HEK293 (cell line): ENCODE data around the gene ETNK2.

Source experiments
- CTCF ChIA-PET: fragments of 350-600 bp; formaldehyde crosslinking; extraction: SDS; loops from one replicate; lab custom pipeline; 2021; ENCODE audit warnings: antibody characterized with exemption; lab: Yijun Ruan, JAX
- POLR2A ChIA-PET: fragments of 300-600 bp; formaldehyde crosslinking; extraction: SDS; loops from one replicate; lab custom pipeline; 2020; ENCODE audit warnings: antibody characterized with exemption, inconsistent platforms; lab: Yijun Ruan, JAX
- H3K27ac ChIP-seq: fragments of 200-500 bp; sonication (Bioruptor generic); 2 replicates; pipeline ENCODE4 v1.5.1; 2014; ENCODE audit warnings: low read depth, low read length, control low read depth, inconsistent platforms; ENCODE audit errors: extremely low read depth
- H3K36me3 ChIP-seq, 2 experiments: fragments of 200-500 bp in 1 of 2; sonication (Bioruptor generic) in 1 of 2; 1 replicate in 1 of 2; 2 replicates in 1 of 2; pipeline ENCODE4 v1.5.1; 2014 to 2017; ENCODE audit warnings: inconsistent platforms in 2 of 2, low read length in 2 of 2; ENCODE audit not compliant: control insufficient read depth in 2 of 2, insufficient read depth in 1 of 2
- H3K4me1 ChIP-seq: fragments of 200-500 bp; sonication (Bioruptor generic); 2 replicates; pipeline ENCODE4 v1.5.1; 2014; ENCODE audit warnings: mild to moderate bottlenecking, low read length, inconsistent platforms; ENCODE audit not compliant: control insufficient read depth, insufficient read depth
- H3K4me3 ChIP-seq: 2 replicates; pipeline ENCODE4 v1.5.1; 2011; ENCODE audit warnings: low read depth, mild to moderate bottlenecking, control low read depth, low read length, moderate library complexity
- H3K9me3 ChIP-seq: fragments of 200-500 bp; sonication (Bioruptor generic); 2 replicates; pipeline ENCODE4 v1.5.1; 2014; ENCODE audit warnings: low read depth, low read length, inconsistent platforms; ENCODE audit not compliant: control insufficient read depth, insufficient read depth
- CTCF ChIP-seq: fragments of 450-650 bp; formaldehyde crosslinking; IDR thresholded peaks from 2 replicates; pipeline ENCODE4 v1.5.1; 2016; ENCODE audit warnings: missing biosample characterization, missing genetic modification characterization
- HOXA7 ChIP-seq: sonication (generic); formaldehyde crosslinking; IDR thresholded peaks from 2 replicates; pipeline ENCODE4 v1.8.1; 2022; ENCODE audit warnings: missing genetic modification reagents, borderline replicate concordance
- HOXD13 ChIP-seq: sonication (generic); formaldehyde crosslinking; IDR thresholded peaks from 2 replicates; pipeline ENCODE4 v1.8.0; 2022; ENCODE audit warnings: missing genetic modification reagents, borderline replicate concordance
- KLF1 ChIP-seq: fragments of 450-650 bp; formaldehyde crosslinking; IDR thresholded peaks from 2 replicates; pipeline ENCODE4 v1.5.1; 2016; ENCODE audit warnings: missing biosample characterization, missing genetic modification characterization
- PRDM10 ChIP-seq: fragments of 450-650 bp; formaldehyde crosslinking; IDR thresholded peaks from 2 replicates; pipeline ENCODE4 v1.5.1; 2016; ENCODE audit warnings: missing biosample characterization, missing genetic modification characterization
- RBAK ChIP-seq: fragments of 450-650 bp; formaldehyde crosslinking; IDR thresholded peaks from 2 replicates; pipeline ENCODE4 v1.5.1; 2016; ENCODE audit warnings: missing biosample characterization, missing genetic modification characterization
- SCRT1 ChIP-seq: fragments of 450-650 bp; formaldehyde crosslinking; IDR thresholded peaks from 2 replicates; pipeline ENCODE4 v1.5.1; 2016; ENCODE audit warnings: missing biosample characterization, missing genetic modification characterization, borderline replicate concordance
- ZNF114 ChIP-seq: fragments of 450-650 bp; formaldehyde crosslinking; IDR thresholded peaks from 2 replicates; pipeline ENCODE4 v1.5.0; 2017; ENCODE audit warnings: missing biosample characterization, missing genetic modification characterization
- ZNF133 ChIP-seq: fragments of 450-650 bp; formaldehyde crosslinking; IDR thresholded peaks from 2 replicates; pipeline ENCODE4 v1.5.1; 2016; ENCODE audit warnings: missing biosample characterization, missing genetic modification characterization
- ZNF155 ChIP-seq: fragments of 450-650 bp; formaldehyde crosslinking; IDR thresholded peaks from 2 replicates; pipeline ENCODE4 v1.5.1; 2016; ENCODE audit warnings: missing biosample characterization, missing genetic modification characterization
- ZNF175 ChIP-seq: fragments of 450-650 bp; formaldehyde crosslinking; IDR thresholded peaks from 2 replicates; pipeline ENCODE4 v1.5.1; 2016; ENCODE audit warnings: missing biosample characterization, missing genetic modification characterization
- ZNF19 ChIP-seq: fragments of 450-650 bp; formaldehyde crosslinking; IDR thresholded peaks from 2 replicates; pipeline ENCODE4; 2016; ENCODE audit warnings: missing biosample characterization, missing genetic modification characterization, low read depth
- ZNF302 ChIP-seq: fragments of 450-650 bp; formaldehyde crosslinking; IDR thresholded peaks from 2 replicates; pipeline ENCODE4 v1.5.1; 2016; ENCODE audit warnings: missing biosample characterization, missing genetic modification characterization, low read depth
- ZNF394 ChIP-seq: fragments of 450-650 bp; formaldehyde crosslinking; IDR thresholded peaks from 2 replicates; pipeline ENCODE4 v1.5.1; 2016; ENCODE audit warnings: missing biosample characterization, missing genetic modification characterization, mild to moderate bottlenecking, moderate library complexity, borderline replicate concordance
- ZNF48 ChIP-seq: fragments of 450-650 bp; formaldehyde crosslinking; IDR thresholded peaks from 2 replicates; pipeline ENCODE4 v1.5.1; 2016; ENCODE audit warnings: missing biosample characterization, missing genetic modification characterization
- ZNF548 ChIP-seq: fragments of 450-650 bp; formaldehyde crosslinking; IDR thresholded peaks from 2 replicates; pipeline ENCODE4 v1.5.1; 2016; ENCODE audit warnings: missing biosample characterization, missing genetic modification characterization
- ZNF560 ChIP-seq: fragments of 450-650 bp; formaldehyde crosslinking; IDR thresholded peaks from 2 replicates; pipeline ENCODE4 v1.5.1; 2017; ENCODE audit warnings: missing biosample characterization, missing genetic modification characterization, borderline replicate concordance
- ZNF660 ChIP-seq: fragments of 450-650 bp; IDR thresholded peaks from 2 replicates; pipeline ENCODE4 v1.5.1; 2018; ENCODE audit warnings: missing biosample characterization, mild to moderate bottlenecking, missing genetic modification characterization
- ZNF670 ChIP-seq: fragments of 450-650 bp; formaldehyde crosslinking; IDR thresholded peaks from 2 replicates; pipeline ENCODE4 v1.5.1; 2016; ENCODE audit warnings: missing biosample characterization, missing genetic modification characterization, low read depth
- ZNF747 ChIP-seq: fragments of 450-650 bp; formaldehyde crosslinking; IDR thresholded peaks from 2 replicates; pipeline ENCODE4 v1.5.1; 2016; ENCODE audit warnings: missing biosample characterization, missing genetic modification characterization
- TF ChIP-seq, protein P1 (sequence below): sonication (generic); formaldehyde crosslinking; IDR thresholded peaks from 2 replicates; pipeline ENCODE4 v1.8.1; 2022; ENCODE audit warnings: mild to moderate bottlenecking, moderate library complexity, missing genetic modification reagents
- TF ChIP-seq, protein P2 (sequence below): fragments of 450-650 bp; formaldehyde crosslinking; IDR thresholded peaks from 2 replicates; pipeline ENCODE4 v1.5.1; 2016; ENCODE audit warnings: missing biosample characterization, missing genetic modification characterization, borderline replicate concordance
- TF ChIP-seq, protein P3 (sequence below): fragments of 450-650 bp; formaldehyde crosslinking; IDR thresholded peaks from 2 replicates; pipeline ENCODE4 v1.5.1; 2016; ENCODE audit warnings: missing biosample characterization, missing genetic modification characterization

Gene ETNK2

GRCh38 chr1:204198348-204199340 is 46.8 kb upstream of the ETNK2 start:
- no peaks in the 10 kb centered on the region for H3K4me1 ChIP-seq
- H3K9me3 ChIP-seq = no peaks in the 10 kb centered on the region
- no peak overlapping the region for H3K27ac ChIP-seq
- no peaks in the 10 kb centered on the region for H3K36me3 ChIP-seq
- ChIA-PET POLR2A (no interaction called here), CTCF (interaction anchor here (0.7 to 3.2 kb wide), 10 partner anchors 8 to 339 kb away, joined by 3 to 20 read pairs (median 3); no protein-coding TSS in a partner anchor)
- no peak overlapping the region for H3K4me3 ChIP-seq
- no peak for TF ChIP-seq PRDM10 (tag by site-specific recombination)
- TF ChIP-seq, protein P1, sequence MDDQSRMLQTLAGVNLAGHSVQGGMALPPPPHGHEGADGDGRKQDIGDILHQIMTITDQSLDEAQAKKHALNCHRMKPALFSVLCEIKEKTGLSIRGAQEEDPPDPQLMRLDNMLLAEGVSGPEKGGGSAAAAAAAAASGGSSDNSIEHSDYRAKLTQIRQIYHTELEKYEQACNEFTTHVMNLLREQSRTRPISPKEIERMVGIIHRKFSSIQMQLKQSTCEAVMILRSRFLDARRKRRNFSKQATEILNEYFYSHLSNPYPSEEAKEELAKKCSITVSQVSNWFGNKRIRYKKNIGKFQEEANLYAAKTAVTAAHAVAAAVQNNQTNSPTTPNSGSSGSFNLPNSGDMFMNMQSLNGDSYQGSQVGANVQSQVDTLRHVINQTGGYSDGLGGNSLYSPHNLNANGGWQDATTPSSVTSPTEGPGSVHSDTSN (CRISPR knock-in tag) = no peak
- TF ChIP-seq ZNF114 (tag by site-specific recombination) = no peak
- TF ChIP-seq HOXD13 (CRISPR knock-in tag) = no peak
- no peak for TF ChIP-seq ZNF560 (tag by site-specific recombination)
- TF ChIP-seq ZNF660 = no peak
- TF ChIP-seq ZNF19 (tag by site-specific recombination) = no peak
- no peak for TF ChIP-seq ZNF155 (tag by site-specific recombination)

GRCh38 chr1:204197068-204197467 is 45.2 kb upstream of the ETNK2 start:
- no peaks in the 10 kb centered on the region for H3K9me3 ChIP-seq
- H3K4me1 ChIP-seq = no peaks in the 10 kb centered on the region
- ChIA-PET POLR2A (no interaction called here), CTCF (interaction anchor here (1.9 to 3.2 kb wide), 3 partner anchors 10 to 34 kb away, joined by 13 to 20 read pairs (median 18); no protein-coding TSS in a partner anchor)
- H3K27ac ChIP-seq = no peak overlapping the region
- H3K4me3 ChIP-seq = no peak overlapping the region
- no peak for TF ChIP-seq ZNF394 (tag by site-specific recombination)
- TF ChIP-seq CTCF (tag by site-specific recombination) = no peak
- TF ChIP-seq ZNF48 (tag by site-specific recombination) = no peak
- no peak for TF ChIP-seq RBAK (tag by site-specific recombination)
- TF ChIP-seq, protein P2, sequence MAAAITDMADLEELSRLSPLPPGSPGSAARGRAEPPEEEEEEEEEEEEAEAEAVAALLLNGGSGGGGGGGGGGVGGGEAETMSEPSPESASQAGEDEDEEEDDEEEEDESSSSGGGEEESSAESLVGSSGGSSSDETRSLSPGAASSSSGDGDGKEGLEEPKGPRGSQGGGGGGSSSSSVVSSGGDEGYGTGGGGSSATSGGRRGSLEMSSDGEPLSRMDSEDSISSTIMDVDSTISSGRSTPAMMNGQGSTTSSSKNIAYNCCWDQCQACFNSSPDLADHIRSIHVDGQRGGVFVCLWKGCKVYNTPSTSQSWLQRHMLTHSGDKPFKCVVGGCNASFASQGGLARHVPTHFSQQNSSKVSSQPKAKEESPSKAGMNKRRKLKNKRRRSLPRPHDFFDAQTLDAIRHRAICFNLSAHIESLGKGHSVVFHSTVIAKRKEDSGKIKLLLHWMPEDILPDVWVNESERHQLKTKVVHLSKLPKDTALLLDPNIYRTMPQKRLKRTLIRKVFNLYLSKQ = no peak
- no peak for TF ChIP-seq ZNF670 (tag by site-specific recombination)
- no peak for TF ChIP-seq ZNF548 (tag by site-specific recombination)
- no peak for TF ChIP-seq ZNF155 (tag by site-specific recombination)
- TF ChIP-seq ZNF133 (tag by site-specific recombination) = no peak
- no peak for TF ChIP-seq ZNF302
- no peak for TF ChIP-seq SCRT1
- no peak for TF ChIP-seq ZNF175 (tag by site-specific recombination)
- TF ChIP-seq, protein P3, sequence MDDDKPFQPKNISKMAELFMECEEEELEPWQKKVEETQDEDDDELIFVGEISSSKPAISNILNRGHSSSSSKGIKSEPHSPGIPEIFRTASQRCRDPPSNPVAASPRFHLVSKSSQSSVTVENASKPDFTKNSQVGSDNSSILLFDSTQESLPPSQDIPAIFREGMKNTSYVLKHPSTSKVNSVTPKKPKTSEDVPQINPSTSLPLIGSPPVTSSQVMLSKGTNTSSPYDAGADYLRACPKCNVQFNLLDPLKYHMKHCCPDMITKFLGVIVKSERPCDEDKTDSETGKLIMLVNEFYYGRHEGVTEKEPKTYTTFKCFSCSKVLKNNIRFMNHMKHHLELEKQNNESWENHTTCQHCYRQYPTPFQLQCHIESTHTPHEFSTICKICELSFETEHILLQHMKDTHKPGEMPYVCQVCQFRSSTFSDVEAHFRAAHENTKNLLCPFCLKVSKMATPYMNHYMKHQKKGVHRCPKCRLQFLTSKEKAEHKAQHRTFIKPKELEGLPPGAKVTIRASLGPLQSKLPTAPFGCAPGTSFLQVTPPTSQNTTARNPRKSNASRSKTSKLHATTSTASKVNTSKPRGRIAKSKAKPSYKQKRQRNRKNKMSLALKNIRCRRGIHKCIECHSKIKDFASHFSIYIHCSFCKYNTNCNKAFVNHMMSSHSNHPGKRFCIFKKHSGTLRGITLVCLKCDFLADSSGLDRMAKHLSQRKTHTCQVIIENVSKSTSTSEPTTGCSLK = no peak
- TF ChIP-seq ZNF747 (tag by site-specific recombination) = no peak
- TF ChIP-seq KLF1 (tag by site-specific recombination) = no peak
- TF ChIP-seq HOXA7 (CRISPR knock-in tag) = no peak
- no peaks in the 10 kb centered on the region for H3K36me3 ChIP-seq
